GM12865 (cell line): ENCODE measurements around the gene GPR153.

Source experiments
- DNase-seq: peaks from one replicate; pipeline ENCODE4 v3.0.0; 2010; ENCODE audit warnings: low read depth
- H3K4me3 ChIP-seq: 2 replicates; pipeline ENCODE4 v1.5.1; 2011; ENCODE audit warnings: mild to moderate bottlenecking, low read depth, low read length, control low read depth
- TF ChIP-seq, protein P1 (sequence below): IDR thresholded peaks from 2 replicates; pipeline ENCODE4 v1.5.1; 2011; ENCODE audit warnings: low read length, control low read depth, low read depth, inconsistent platforms; ENCODE audit not compliant: insufficient read depth; ENCODE audit errors: missing control alignments

Gene GPR153

GRCh38 chr1:6270401-6270800, 9.5 kb upstream of the GPR153 start:
- no peak for DNase-seq
- no peak overlapping the region for H3K4me3 ChIP-seq
- TF ChIP-seq, protein P1, sequence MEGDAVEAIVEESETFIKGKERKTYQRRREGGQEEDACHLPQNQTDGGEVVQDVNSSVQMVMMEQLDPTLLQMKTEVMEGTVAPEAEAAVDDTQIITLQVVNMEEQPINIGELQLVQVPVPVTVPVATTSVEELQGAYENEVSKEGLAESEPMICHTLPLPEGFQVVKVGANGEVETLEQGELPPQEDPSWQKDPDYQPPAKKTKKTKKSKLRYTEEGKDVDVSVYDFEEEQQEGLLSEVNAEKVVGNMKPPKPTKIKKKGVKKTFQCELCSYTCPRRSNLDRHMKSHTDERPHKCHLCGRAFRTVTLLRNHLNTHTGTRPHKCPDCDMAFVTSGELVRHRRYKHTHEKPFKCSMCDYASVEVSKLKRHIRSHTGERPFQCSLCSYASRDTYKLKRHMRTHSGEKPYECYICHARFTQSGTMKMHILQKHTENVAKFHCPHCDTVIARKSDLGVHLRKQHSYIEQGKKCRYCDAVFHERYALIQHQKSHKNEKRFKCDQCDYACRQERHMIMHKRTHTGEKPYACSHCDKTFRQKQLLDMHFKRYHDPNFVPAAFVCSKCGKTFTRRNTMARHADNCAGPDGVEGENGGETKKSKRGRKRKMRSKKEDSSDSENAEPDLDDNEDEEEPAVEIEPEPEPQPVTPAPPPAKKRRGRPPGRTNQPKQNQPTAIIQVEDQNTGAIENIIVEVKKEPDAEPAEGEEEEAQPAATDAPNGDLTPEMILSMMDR: no peak

- H3K4me3 ChIP-seq: no peak overlapping the region
- TF ChIP-seq, protein P1: no peak
- no peak for DNase-seq
These were observed 9.0 kb upstream of the GPR153 start for GRCh38 chr1:6269720-6270400.

- no peak for DNase-seq
- TF ChIP-seq, protein P1: no peak
These were observed 8.4 kb upstream of the GPR153 start for GRCh38 chr1:6269296-6269695.

DNA sequence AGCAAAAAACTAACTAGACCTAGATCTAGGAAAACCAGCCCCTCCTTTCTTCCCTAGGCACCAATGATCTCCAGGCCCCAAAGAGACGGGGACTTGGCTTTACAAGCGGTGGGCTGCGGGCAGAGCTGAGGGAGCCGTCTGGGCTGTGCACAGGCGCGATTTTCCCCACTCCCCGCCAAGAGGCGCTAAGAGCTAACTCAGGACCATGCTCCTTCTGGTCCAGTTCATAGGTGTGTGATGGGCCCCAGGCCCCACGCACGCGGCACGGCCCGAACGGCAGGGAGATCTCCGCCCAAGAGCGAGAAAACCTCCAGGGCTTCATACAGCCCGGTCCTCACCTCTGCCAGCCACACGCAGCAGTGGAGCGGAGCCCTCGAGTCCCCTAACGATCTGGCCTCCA, 7.5 kb upstream of the GPR153 start:
- H3K4me3 ChIP-seq: no peak overlapping the region
- no peak for DNase-seq
- TF ChIP-seq, protein P1: no peak

More at GRCh38 chr1:6269296-6269695, 8.4 kb upstream of the GPR153 start:
- H3K4me3 ChIP-seq: no peak overlapping the region

DNA sequence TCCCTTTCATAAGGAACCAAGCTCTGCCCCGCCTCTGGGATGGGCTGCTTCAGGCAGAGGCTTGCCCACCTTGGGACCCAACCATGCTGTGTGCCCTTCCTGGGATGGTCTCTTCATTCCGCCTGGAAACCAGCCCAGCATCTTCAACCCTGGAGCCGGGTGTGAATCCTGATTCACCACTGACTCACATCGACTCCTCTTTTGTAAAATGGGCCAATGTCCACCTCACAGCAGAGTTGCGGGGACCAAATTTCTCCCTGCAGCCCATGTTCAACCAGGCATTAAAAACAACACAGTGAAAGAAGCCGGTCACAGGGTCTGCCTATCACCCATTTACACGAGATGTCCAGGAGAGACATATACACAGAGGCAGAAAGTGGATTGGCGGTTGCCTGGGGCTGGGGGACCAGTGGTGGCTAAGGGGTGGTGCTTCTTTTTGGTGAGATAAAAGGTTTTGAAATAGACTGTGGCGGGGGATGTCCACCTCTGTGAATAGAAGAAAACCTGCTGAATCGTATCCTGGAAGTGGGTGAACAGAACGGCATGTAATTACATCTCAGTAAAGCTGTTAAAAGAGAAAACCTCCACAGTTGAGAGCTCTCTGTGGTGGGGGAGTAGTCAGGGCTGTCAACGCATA, 6.9 kb upstream of the GPR153 start:
- no peak overlapping the region for H3K4me3 ChIP-seq
- DNase-seq: no peak
- TF ChIP-seq, protein P1: no peak

DNA sequence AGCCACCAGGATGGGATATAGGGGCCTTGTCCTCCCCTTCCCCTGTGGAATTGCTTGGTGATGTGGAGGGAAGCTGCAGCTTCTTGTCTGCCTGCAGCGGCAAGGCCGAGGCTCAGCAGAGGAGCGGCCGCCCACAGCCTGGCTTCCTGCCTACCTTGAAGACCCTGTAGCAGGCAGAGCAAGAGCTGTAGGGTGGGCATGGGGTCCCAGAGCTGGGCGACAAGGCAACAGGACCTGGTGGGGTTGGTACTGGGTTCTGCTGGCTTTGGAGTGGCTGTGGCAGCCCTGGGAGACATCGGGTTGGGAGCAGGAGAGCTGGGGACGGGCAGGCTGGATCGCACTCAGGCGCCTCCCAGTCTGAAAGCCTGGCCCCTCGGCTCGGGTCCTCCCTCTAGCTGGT, 5.7 kb upstream of the GPR153 start:
- DNase-seq: no peak
- TF ChIP-seq, protein P1: no peak
- H3K4me3 ChIP-seq: no peak overlapping the region
